SK-N-SH treated with all-trans-retinoic acid at 6 μM for 48 hours (cell line): ENCODE measurements around the gene CLEC1A.

Experiments used
- ATAC-seq: fragments of 200-7000 bp; cut with Tn5 transposase; 3 replicates; pipeline ENCODE4 v1.9.1; 2020; ENCODE audit warnings: mild to moderate bottlenecking, moderate library complexity
- ARNTL ChIP-seq: fragments of 450-650 bp; formaldehyde crosslinking; IDR thresholded peaks from 2 replicates; pipeline ENCODE4 v1.5.0; 2020; ENCODE audit warnings: low read depth, mild to moderate bottlenecking, moderate library complexity, borderline replicate concordance
- BACH2 ChIP-seq: fragments of 250-450 bp; sonication (Bioruptor Pico); IDR thresholded peaks from 2 replicates; pipeline ENCODE4 v1.9.0; 2021; ENCODE audit warnings: mild to moderate bottlenecking, borderline replicate concordance
- CREB5 ChIP-seq: fragments of 250-450 bp; sonication (Bioruptor Pico); IDR thresholded peaks from 2 replicates; pipeline ENCODE4 v1.5.1; 2020; ENCODE audit warnings: low read depth, mild to moderate bottlenecking, moderate library complexity
- CSRNP3 ChIP-seq: fragments of 250-450 bp; sonication (Bioruptor Pico); IDR thresholded peaks from 2 replicates; pipeline ENCODE4 v1.5.1; 2021; ENCODE audit warnings: mild to moderate bottlenecking, moderate library complexity
- ESRRG ChIP-seq: fragments of 250-450 bp; sonication (Bioruptor Pico); IDR thresholded peaks from 2 replicates; pipeline ENCODE4 v1.6.1; 2021; ENCODE audit warnings: mild to moderate bottlenecking
- GLIS3 ChIP-seq: fragments of 250-450 bp; sonication (Bioruptor Pico); IDR thresholded peaks from 2 replicates; pipeline ENCODE4 v1.5.0; 2020; ENCODE audit warnings: mild to moderate bottlenecking, moderate library complexity
- OSR1 ChIP-seq: fragments of 250-450 bp; sonication (Bioruptor Pico); IDR thresholded peaks from 2 replicates; pipeline ENCODE4 v1.8.0; 2022; ENCODE audit warnings: moderate library complexity, mild to moderate bottlenecking, inconsistent platforms
- PATZ1 ChIP-seq: fragments of 250-450 bp; sonication (Bioruptor Pico); IDR thresholded peaks from 2 replicates; pipeline ENCODE4 v1.8.0; 2020; ENCODE audit warnings: mild to moderate bottlenecking, moderate library complexity, borderline replicate concordance
- POU6F1 ChIP-seq: fragments of 250-450 bp; sonication (Bioruptor Pico); IDR thresholded peaks from 2 replicates; pipeline ENCODE4 v1.8.0; 2021; ENCODE audit warnings: low read depth, mild to moderate bottlenecking, moderate library complexity, borderline replicate concordance
- RARB ChIP-seq: fragments of 250-450 bp; sonication (Bioruptor Pico); IDR thresholded peaks from 2 replicates; pipeline ENCODE4 v1.8.0; 2021; ENCODE audit warnings: mild to moderate bottlenecking, moderate library complexity
- SNAI2 ChIP-seq: fragments of 250-450 bp; sonication (Bioruptor Pico); IDR thresholded peaks from 2 replicates; pipeline ENCODE4 v1.5.0; 2020; ENCODE audit warnings: mild to moderate bottlenecking, moderate library complexity
- TOX ChIP-seq: fragments of 250-450 bp; sonication (Bioruptor Pico); IDR thresholded peaks from 2 replicates; pipeline ENCODE4 v1.8.0; 2021; ENCODE audit warnings: mild to moderate bottlenecking, moderate library complexity, borderline replicate concordance
- TSHZ2 ChIP-seq: fragments of 250-450 bp; sonication (Bioruptor Pico); IDR thresholded peaks from 2 replicates; pipeline ENCODE4 v1.5.0; 2020; ENCODE audit warnings: mild to moderate bottlenecking, moderate library complexity
- ZFP3 ChIP-seq: fragments of 250-450 bp; sonication (Bioruptor Pico); IDR thresholded peaks from 2 replicates; pipeline ENCODE4 v1.5.0; 2020; ENCODE audit warnings: mild to moderate bottlenecking, moderate library complexity
- ZFP30 ChIP-seq: fragments of 450-650 bp; formaldehyde crosslinking; IDR thresholded peaks from 2 replicates; pipeline ENCODE4 v1.5.0; 2022; ENCODE audit warnings: mild to moderate bottlenecking, moderate library complexity
- ZNF565 ChIP-seq: fragments of 450-650 bp; formaldehyde crosslinking; conservative IDR thresholded peaks from 2 replicates; pipeline ENCODE4 v1.5.0; 2020; ENCODE audit warnings: low read depth, mild to moderate bottlenecking, moderate library complexity

The CLEC1A gene

GRCh38 chr12:10031771-10032175 lies 67.0 kb downstream of the CLEC1A start:
- ATAC-seq: no peak

GRCh38 chr12:10031321-10031720 lies 67.5 kb downstream of the CLEC1A start:
- TF ChIP-seq ESRRG (CRISPR knock-in tag) (no peak), PATZ1 (no peak), TSHZ2 (no peak), CREB5 (CRISPR knock-in tag) (no peak), TOX (CRISPR knock-in tag) (no peak), POU6F1 (CRISPR knock-in tag) (no peak), ARNTL (CRISPR knock-in tag) (no peak), BACH2 (CRISPR knock-in tag) (no peak), RARB (CRISPR knock-in tag) (no peak), ZFP30 (CRISPR knock-in tag) (no peak)
- no peak for ATAC-seq

More at GRCh38 chr12:10031771-10032175, 67.0 kb downstream of the CLEC1A start:
- TF ChIP-seq GLIS3: no peak
- TF ChIP-seq CREB5 (CRISPR knock-in tag): no peak
- TF ChIP-seq ZNF565 (CRISPR knock-in tag): no peak
- TF ChIP-seq ESRRG (CRISPR knock-in tag): no peak
- TF ChIP-seq ZFP3 (CRISPR knock-in tag): no peak
- TF ChIP-seq SNAI2 (CRISPR knock-in tag): no peak
- no peak for TF ChIP-seq POU6F1 (CRISPR knock-in tag)
- no peak for TF ChIP-seq PATZ1
- TF ChIP-seq, all 23 proteins: peak for 0

GRCh38 chr12:10030446-10030845 lies 68.3 kb downstream of the CLEC1A start, which contains the start of gene CLEC9A:
Gene CLEC9A (plus strand): TSS chr12:10030682. CDS start chr12:10052688, 22,006 bp downstream.
- TF ChIP-seq GLIS3 (no peak), CSRNP3 (no peak), ARNTL (CRISPR knock-in tag) (no peak), ESRRG (CRISPR knock-in tag) (no peak), ZFP30 (CRISPR knock-in tag) (no peak), OSR1 (CRISPR knock-in tag) (no peak)
- TF ChIP-seq, all 23 proteins: peak for 0
- ATAC-seq: no peak
